GM19351 (cell line): Measurements from ENCODE around the gene L3MBTL4.

Experiments used
- ATAC-seq: cut with Tn5 transposase; IDR thresholded peaks from one replicate; pipeline ENCODE4 v1.9.1; 2021; ENCODE audit warnings: mild to moderate bottlenecking, moderate library complexity; ENCODE audit not compliant: unreplicated experiment

Gene L3MBTL4

DNA sequence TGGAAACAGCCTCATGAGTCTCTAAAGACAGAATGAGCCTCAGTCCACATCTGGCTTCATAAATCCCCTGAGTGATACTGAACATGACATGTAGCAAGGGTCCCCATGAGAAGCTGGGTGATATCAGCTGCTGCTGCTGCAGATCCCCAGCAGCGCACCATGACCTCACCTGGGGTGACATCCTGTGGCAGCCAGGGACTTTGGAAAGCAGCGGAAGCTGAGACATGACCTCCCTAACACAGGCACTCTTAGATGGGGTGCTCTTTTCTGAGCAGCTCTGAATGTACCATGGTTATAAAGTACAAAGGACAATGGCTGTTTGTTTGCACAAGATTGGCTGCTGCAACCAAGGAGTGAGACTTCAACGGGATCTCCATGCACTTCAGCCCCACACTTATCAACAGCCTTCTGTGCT, 444.7 kb downstream of the L3MBTL4 start:
- no peak for ATAC-seq

DNA sequence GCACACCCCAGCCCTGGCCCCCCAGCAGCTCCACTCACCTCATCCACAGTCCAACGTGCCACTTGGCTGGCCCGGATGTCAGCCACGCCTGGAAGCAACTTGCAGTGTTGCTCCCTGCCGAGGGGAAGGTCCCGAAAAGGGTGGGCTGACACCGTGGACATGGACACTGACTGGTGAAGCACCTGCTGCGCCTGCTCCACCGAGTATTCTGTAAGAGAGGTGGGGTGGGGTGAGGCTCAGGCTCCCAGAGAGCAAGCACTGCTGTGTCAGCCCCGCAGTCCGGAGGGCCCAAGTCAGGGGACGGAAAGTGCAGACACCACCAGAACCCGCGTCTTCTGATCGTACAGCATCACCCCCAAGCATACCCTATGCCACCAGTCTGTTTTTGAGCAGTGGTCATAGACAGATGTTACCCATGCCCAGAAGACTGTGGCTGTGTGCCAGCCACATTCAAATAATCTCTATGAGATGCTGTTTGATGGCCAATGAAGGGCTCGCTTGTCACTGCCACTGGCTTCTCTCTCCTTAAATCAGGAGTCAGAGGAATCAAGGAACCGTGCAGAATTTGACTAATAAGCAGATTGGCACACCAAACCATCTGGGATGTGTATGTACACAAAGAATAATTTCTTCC, 445.2 kb downstream of the L3MBTL4 start:
- ATAC-seq: no peak

- ATAC-seq: no peak
These were observed 447.0 kb downstream of the L3MBTL4 start for GRCh38 chr18:5967666-5968065.

DNA sequence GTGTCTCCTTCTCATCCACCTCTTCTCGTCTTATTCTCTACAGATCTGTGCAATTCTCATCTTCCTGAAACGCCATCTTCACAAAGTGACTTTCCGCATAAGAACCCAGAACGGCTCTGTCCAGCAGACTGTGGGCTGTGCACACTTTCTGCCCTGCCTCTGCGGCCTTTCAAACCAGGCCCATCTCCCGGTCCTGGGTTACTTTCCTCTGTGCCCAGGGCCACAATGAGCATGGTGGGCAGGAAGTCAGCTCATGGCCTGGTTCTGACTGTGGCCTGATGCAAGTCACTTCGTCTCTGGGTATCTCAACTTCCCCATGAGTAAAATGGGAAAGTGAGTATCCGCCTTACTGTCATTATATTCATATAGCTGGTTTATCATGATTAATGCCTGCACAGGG, 447.7 kb downstream of the L3MBTL4 start:
- no peak for ATAC-seq

- ATAC-seq: no peak
These were observed 448.2 kb downstream of the L3MBTL4 start for GRCh38 chr18:5966514-5966913.

DNA sequence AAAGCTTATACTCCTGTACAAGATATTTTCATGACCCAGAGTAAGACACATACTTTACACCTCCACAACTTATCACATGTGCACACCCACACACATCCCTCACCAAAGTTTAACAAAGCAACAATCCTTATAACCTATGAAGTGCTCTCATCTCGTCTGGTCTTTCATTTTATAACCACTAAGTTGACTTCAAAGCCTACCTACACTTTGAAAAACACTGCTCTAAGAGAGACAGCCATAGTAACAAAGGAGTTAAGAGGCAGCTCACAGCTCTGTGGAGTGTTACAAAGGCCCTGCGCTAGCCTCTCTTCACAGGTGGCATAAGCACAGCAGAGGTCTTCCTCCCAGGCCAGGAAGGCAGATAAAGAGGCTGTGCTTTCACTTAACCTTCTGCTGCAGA, 449.7 kb downstream of the L3MBTL4 start:
- ATAC-seq: no peak

GRCh38 chr18:5964596-5964995, 450.1 kb downstream of the L3MBTL4 start:
- ATAC-seq: no peak

DNA sequence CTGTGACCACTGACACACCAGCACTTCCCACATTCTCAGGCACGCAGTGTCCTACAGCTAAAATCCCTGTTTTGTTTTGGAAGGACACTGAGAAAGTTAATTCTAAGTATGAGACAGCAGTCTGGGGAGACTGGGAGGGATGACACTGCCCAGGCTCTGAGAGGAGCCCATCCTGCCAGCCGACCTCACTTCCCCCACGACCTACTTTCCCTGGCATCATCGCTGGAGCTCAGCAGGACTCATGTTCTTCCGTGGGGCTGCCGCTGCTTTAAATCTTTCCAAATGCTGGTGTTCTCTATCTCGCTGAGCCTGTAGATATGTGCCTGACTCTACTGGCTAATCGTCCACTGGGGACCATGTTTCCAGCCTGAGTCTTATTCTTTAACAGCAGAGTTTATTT, 450.6 kb downstream of the L3MBTL4 start:
- ATAC-seq: no peak

DNA sequence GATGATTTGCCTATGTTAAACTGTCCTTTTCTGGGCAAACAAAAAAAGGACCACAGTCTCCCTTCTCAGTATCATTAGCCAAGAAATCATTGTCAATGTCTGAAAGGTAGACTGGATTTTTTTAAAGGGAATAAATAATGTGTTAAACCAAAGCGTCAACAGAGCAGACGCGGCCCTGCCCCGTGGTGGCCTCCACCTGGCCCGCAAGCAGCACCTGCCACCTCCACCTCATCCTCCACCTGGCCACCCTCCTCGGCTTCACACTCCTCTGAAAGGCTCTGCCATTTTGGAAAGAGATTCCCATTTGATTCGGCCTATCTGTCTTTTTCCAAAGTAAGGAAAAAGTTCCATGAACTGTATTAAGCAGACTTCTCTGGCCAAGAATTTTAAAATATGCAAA, 451.4 kb downstream of the L3MBTL4 start:
- no peak for ATAC-seq

DNA sequence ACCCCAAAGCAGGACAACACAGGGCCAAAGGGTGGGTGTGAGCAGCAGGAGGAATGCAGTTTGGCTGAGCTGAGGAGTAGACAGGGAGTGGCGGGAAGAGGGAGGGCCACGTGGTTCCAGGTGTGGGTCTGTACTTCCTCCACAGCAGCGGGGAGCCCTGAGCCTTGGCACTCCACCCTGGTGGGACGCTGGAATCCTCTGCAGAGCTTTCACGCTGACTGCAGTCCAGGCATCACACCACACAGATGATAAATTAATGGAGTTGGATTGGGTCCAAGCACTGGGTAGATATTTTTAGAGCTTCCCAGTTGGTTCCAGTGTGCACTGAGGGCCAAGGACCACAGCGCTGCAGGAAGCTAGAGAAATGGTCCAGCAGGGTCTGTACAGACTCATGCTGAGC, 452.3 kb downstream of the L3MBTL4 start:
- ATAC-seq: no peak

DNA sequence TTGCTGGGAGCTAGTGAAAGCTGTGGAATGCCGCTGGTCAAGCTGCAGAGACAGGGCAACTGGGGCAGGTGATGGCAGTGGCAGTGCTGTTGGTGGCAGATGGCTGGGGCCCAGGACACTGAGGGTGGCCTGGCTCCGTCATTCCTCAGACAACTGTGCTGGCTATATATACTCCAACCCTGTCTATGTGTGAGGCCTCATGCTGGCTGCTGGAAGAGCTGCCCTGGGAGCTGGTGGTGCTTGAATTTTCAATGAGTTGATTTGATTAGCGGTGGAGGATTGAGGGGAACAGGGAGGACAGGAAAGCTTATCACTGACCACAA, 452.9 kb downstream of the L3MBTL4 start:
- no peak for ATAC-seq

GRCh38 chr18:5961097-5961827, 453.4 kb downstream of the L3MBTL4 start:
- ATAC-seq: no peak

- ATAC-seq: no peak
These were observed 455.9 kb downstream of the L3MBTL4 start for GRCh38 chr18:5958822-5959221.

GRCh38 chr18:5955861-5956260, 458.9 kb downstream of the L3MBTL4 start:
- ATAC-seq: no peak

DNA sequence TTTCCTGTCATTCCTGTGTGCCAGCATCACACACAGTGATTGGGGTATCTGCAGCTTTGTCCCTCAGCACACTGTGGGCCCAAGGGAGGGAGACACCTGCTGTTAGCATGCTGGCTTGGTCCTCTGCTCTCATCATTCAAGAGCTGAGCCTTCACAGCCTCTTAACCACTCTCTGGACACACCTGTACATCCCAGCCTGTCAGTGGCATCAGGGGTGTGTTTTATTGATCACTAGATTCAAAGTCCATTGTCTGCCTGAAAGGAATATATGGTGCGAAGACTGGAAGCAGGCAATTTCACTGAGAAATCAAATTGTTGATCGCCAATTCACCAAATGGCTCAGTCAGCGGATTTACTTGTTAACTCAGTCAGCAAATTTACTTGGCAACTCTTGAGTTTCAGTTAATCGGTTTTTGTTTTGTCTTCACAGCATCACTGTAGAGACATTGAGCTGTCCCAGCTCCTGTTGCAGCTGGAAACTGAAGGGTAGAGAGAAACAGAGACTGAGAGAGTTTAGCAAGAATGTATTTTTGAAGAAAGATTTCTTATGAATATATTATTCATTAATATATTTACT, 463.1 kb downstream of the L3MBTL4 start:
- no peak for ATAC-seq

DNA sequence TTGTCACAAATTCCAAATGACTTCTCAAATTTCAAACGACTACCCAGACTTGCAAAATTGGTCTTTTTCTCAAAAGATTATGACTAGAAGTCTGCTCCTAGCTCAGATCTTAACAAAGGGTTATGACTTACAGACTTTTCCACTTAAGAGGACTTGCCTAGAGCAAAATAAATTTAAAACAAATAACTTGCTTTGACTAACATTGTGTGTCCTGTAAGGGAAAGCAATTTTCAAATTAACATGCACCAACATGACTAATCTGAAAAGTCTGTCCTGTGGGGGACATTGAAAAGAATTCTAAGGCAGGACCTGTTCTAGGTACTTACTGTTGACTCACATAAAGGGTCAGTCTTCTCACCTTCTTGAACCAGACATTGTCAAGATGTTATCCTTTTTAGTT, 465.9 kb downstream of the L3MBTL4 start:
- ATAC-seq: no peak

- no peak for ATAC-seq
These were observed 466.5 kb downstream of the L3MBTL4 start for GRCh38 chr18:5948237-5948636.

GRCh38 chr18:5944448-5944847, 470.3 kb downstream of the L3MBTL4 start:
- no peak for ATAC-seq

DNA sequence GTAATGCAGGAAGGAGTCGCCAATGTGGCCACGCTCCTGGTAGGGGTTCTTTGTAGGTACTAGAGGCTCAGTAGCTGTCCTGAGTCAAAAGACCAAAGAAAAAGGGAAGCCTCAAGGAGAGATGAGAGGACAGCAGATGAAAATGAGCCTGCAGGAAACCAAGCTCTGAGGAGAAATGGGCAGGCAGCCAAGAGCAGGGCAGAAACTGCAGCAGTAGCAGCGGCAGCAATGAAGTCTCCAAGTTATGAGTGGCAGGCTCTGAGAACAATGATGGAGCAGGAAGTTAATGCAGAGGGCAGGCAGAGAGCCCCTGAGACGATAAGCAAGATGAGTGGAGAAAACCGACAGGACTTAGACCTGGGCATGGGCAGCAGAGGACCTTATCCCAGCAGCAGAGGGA, 471.2 kb downstream of the L3MBTL4 start:
- no peak for ATAC-seq

- no peak for ATAC-seq
These were observed 472.1 kb downstream of the L3MBTL4 start for GRCh38 chr18:5942591-5942990.

DNA sequence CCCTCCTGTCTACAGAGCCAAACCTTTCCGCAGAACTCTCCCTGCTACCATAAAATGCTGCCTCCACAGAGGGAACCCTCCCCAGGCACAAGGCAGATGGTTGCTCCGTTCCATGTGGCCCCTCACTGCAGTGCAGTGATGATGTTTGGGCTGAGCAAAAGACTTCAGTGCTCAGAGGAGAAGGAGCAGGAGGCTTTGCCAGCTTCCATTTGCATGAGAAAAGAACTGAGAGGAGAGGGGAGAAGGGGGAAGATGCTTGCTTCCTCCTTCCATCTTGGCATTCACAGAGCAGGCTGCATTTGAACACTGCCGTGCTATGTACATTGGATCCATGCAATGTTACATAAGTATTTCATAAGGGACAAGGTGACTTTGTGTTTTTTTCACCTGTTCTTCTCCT, 472.8 kb downstream of the L3MBTL4 start:
- ATAC-seq: no peak

GRCh38 chr18:5939801-5940667, 474.7 kb downstream of the L3MBTL4 start:
- no peak for ATAC-seq
